ENCODE results near the gene TXNL4A.

Gene TXNL4A

GRCh38 chr18:79991494-79991893, 3.1 kb upstream of the TXNL4A start:
- DNase-seq (no peak), ATAC-seq (no peak)

- ATAC-seq, result no peak
- peak; percentile 16 for DNase-seq
These were observed 783 bp upstream of the TXNL4A start for GRCh38 chr18:79989195-79989497.

- ATAC-seq (peak; percentile 64), DNase-seq (peak; percentile 72)
These were observed 302 bp downstream of the TXNL4A start for GRCh38 chr18:79988071-79988450.

GRCh38 chr18:79987566-79987965, 797 bp downstream of the TXNL4A start:
- DNase-seq, result no peak
- ATAC-seq, result no peak

GRCh38 chr18:79986726-79987125, 1.6 kb downstream of the TXNL4A start:
- no peak for ATAC-seq
- no peak for DNase-seq

- no peak for DNase-seq
- no peak for ATAC-seq
These were observed 3.2 kb downstream of the TXNL4A start for GRCh38 chr18:79985172-79985571.

- ATAC-seq (peak; percentile 15), DNase-seq (peak; percentile 16)
These were observed 4.6 kb downstream of the TXNL4A start for GRCh38 chr18:79983793-79984192.

GRCh38 chr18:79983253-79983652, 5.1 kb downstream of the TXNL4A start:
- DNase-seq (no peak), ATAC-seq (no peak)

- ATAC-seq, result peak; percentile 69
- peak; percentile 39 for DNase-seq
These were observed 5.6 kb downstream of the TXNL4A start for GRCh38 chr18:79982736-79983135.

GRCh38 chr18:79980585-79980984, 7.8 kb downstream of the TXNL4A start:
- no peak for DNase-seq
- ATAC-seq, result no peak

- ATAC-seq (no peak), DNase-seq (no peak)
These were observed 8.5 kb downstream of the TXNL4A start for GRCh38 chr18:79979843-79980242.

GRCh38 chr18:79975985-79976680, 12.2 kb downstream of the TXNL4A start:
- ATAC-seq (no peak), DNase-seq (no peak)

- DNase-seq (no peak), ATAC-seq (no peak)
These were observed 13.3 kb downstream of the TXNL4A start for GRCh38 chr18:79975043-79975442.

GRCh38 chr18:79974025-79974654, 14.2 kb downstream of the TXNL4A start:
- DNase-seq (no peak), ATAC-seq (no peak)

- no peak for ATAC-seq
- no peak for DNase-seq
These were observed 14.8 kb downstream of the TXNL4A start for GRCh38 chr18:79973517-79973916.

- ATAC-seq, result no peak
- DNase-seq, result no peak
These were observed 15.6 kb downstream of the TXNL4A start for GRCh38 chr18:79972720-79973119.

- ATAC-seq, result no peak
- no peak for DNase-seq
These were observed 16.4 kb downstream of the TXNL4A start for GRCh38 chr18:79971986-79972385.

- no peak for DNase-seq
- ATAC-seq, result no peak
These were observed 17.0 kb downstream of the TXNL4A start for GRCh38 chr18:79971211-79971952.

- no peak for DNase-seq
- ATAC-seq, result no peak
These were observed 17.8 kb downstream of the TXNL4A start for GRCh38 chr18:79970419-79971133.

- ATAC-seq (no peak), DNase-seq (peak; percentile 37)
These were observed 23.1 kb downstream of the TXNL4A start for GRCh38 chr18:79965119-79965902.

GRCh38 chr18:79964330-79965118, 23.8 kb downstream of the TXNL4A start, which contains the start of gene HSBP1L1:
TSS of gene HSBP1L1 (plus strand) at chr18:79964643. CDS start at chr18:79964736, 93 bp downstream.
- peak; percentile 62 for ATAC-seq
- DNase-seq, result peak; percentile 77
